ENCODE measurements around the gene EGLN3. TPM values are rescaled to one million over a fixed set of nuclear protein-coding genes. Genes with fewer than 3 reads are reported as not detected.

Gene EGLN3
- total RNA-seq, 1 experiment from 2014 or later, result not detected

GRCh38 chr14:33876274-33876673 lies 74.6 kb downstream of the EGLN3 start:
- DNase-seq (ENCODE audit: low read depth), result no peak
